MM.1S (cell line): Measurements from ENCODE around the gene IMMP2L.

Experiments
- CTCF ChIP-seq: fragments of 300-600 bp; sonication (generic); IDR thresholded peaks from 2 replicates; pipeline ENCODE4 v1.5.1; 2016; ENCODE audit warnings: antibody characterized with exemption, low read length, mixed read lengths
- EZH2phosphoT487 ChIP-seq: fragments of 300-600 bp; sonication (generic); IDR thresholded peaks from 2 replicates; pipeline ENCODE4 v1.6.1; 2018; ENCODE audit warnings: antibody characterized with exemption, low read length

DNA sequence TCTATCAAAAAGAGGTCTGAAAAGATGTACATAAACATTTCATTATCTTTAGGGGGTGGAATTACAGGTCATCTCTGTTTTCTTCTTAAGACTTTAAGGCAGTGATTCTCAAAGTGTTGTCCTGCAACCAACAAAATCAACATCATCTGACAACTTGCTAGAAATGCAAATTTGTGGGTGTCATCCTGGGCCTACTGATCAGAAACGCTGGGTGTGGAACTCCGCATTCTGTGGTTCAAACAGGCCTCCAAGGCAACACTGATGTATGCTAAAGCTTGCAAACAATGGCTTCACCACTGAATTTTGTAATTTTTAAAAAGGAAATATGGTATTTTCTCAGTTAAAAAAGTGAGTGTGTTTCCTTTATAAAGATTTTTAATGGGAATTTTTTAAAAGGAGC, 873.4 kb downstream of the IMMP2L start:
- TF ChIP-seq CTCF (no peak), EZH2phosphoT487 (no peak)
